ENCODE results near the gene COPZ2.

DNA sequence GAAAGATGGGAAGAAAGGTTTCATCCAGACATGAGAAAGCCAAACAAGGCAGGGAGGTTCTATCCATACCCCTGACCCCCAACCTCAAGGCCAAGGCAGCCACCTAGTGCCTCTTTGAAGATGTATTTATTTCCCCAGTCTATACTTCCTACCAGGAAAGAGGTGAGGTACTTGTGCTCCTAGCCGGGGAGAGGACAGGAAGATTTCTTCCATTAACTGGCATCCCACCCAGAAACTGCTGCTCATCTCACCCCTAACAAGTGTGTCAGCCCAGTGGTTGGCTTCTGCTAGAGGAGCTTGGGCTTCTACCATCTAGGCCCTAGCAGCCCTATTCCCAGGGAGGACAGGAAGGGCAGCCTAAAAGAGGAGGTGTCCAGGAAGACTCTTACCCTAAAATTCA lies 8.9 kb downstream of the COPZ2 start:
- TF ChIP-seq FOSL1 (tag; conservative IDR thresholded peaks at IDR 0.05) (no peak), ZNF274 (IDR thresholded peaks at IDR 0.05; ENCODE audit: borderline replicate concordance, low read depth, low read length) (no peak), HDAC2 (IDR thresholded peaks at IDR 0.05) (no peak), MTA3 (IDR thresholded peaks at IDR 0.05; ENCODE audit: borderline replicate concordance) (no peak), BMI1 (IDR thresholded peaks at IDR 0.05; ENCODE audit: low read length) (no peak), MYBL2 (IDR thresholded peaks at IDR 0.05; ENCODE audit: low read depth) (no peak), MYBL2 (CRISPR knock-in tag; IDR thresholded peaks at IDR 0.05; ENCODE audit: borderline replicate concordance) (no peak), ZNF184 (CRISPR knock-in tag; IDR thresholded peaks at IDR 0.05) (no peak), CHD4 (IDR thresholded peaks at IDR 0.05; ENCODE audit: insufficient read depth, insufficient replicate concordance, low read depth, low read length, poor library complexity, severe bottlenecking) (no peak), POLR2A (conservative IDR thresholded peaks at IDR 0.05) (no peak), TARDBP (IDR thresholded peaks at IDR 0.05) (no peak)
- TF ChIP-seq, protein P1, sequence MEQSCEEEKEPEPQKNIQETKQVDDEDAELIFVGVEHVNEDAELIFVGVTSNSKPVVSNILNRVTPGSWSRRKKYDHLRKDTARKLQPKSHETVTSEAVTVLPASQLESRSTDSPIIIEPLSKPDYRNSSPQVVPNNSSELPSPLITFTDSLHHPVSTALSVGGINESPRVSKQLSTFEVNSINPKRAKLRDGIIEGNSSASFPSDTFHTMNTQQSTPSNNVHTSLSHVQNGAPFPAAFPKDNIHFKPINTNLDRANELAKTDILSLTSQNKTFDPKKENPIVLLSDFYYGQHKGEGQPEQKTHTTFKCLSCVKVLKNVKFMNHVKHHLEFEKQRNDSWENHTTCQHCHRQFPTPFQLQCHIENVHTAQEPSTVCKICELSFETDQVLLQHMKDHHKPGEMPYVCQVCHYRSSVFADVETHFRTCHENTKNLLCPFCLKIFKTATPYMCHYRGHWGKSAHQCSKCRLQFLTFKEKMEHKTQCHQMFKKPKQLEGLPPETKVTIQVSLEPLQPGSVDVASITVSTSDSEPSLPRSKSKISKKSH (CRISPR knock-in tag; IDR thresholded peaks at IDR 0.05): no peak
- TF ChIP-seq, protein P2, sequence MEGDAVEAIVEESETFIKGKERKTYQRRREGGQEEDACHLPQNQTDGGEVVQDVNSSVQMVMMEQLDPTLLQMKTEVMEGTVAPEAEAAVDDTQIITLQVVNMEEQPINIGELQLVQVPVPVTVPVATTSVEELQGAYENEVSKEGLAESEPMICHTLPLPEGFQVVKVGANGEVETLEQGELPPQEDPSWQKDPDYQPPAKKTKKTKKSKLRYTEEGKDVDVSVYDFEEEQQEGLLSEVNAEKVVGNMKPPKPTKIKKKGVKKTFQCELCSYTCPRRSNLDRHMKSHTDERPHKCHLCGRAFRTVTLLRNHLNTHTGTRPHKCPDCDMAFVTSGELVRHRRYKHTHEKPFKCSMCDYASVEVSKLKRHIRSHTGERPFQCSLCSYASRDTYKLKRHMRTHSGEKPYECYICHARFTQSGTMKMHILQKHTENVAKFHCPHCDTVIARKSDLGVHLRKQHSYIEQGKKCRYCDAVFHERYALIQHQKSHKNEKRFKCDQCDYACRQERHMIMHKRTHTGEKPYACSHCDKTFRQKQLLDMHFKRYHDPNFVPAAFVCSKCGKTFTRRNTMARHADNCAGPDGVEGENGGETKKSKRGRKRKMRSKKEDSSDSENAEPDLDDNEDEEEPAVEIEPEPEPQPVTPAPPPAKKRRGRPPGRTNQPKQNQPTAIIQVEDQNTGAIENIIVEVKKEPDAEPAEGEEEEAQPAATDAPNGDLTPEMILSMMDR (IDR thresholded peaks at IDR 0.05 in 2 of 3, conservative IDR thresholded peaks at IDR 0.05 in 1 of 3; ENCODE audit: insufficient read depth in 2 of 3, low read depth in 1 of 3, low read length in 3 of 3): no peak
- TF ChIP-seq, protein P3, sequence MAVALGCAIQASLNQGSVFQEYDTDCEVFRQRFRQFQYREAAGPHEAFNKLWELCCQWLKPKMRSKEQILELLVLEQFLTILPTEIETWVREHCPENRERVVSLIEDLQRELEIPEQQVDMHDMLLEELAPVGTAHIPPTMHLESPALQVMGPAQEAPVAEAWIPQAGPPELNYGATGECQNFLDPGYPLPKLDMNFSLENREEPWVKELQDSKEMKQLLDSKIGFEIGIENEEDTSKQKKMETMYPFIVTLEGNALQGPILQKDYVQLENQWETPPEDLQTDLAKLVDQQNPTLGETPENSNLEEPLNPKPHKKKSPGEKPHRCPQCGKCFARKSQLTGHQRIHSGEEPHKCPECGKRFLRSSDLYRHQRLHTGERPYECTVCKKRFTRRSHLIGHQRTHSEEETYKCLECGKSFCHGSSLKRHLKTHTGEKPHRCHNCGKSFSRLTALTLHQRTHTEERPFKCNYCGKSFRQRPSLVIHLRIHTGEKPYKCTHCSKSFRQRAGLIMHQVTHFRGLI (CRISPR knock-in tag; IDR thresholded peaks at IDR 0.05): no peak
- TF ChIP-seq, protein P4, sequence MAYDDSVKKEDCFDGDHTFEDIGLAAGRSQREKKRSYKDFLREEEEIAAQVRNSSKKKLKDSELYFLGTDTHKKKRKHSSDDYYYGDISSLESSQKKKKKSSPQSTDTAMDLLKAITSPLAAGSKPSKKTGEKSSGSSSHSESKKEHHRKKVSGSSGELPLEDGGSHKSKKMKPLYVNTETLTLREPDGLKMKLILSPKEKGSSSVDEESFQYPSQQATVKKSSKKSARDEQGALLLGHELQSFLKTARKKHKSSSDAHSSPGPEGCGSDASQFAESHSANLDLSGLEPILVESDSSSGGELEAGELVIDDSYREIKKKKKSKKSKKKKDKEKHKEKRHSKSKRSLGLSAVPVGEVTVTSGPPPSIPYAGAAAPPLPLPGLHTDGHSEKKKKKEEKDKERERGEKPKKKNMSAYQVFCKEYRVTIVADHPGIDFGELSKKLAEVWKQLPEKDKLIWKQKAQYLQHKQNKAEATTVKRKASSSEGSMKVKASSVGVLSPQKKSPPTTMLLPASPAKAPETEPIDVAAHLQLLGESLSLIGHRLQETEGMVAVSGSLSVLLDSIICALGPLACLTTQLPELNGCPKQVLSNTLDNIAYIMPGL (CRISPR knock-in tag; IDR thresholded peaks at IDR 0.05): no peak

All from K562 (cell line).